NCI-H2107 treated with DMSO at 0.1 percent for 48 hours (cell line): ENCODE measurements around the gene SLCO3A1.
"Not testable (repeated sequence)": the region's sequence is repeated elsewhere in the genome, so short reads cannot be mapped to it uniquely, and the experiment has no call there.

Source experiments
- DNase-seq: peaks from one replicate; lab custom pipeline; 2025; ENCODE audit not compliant: unreplicated experiment; lab: John Stamatoyannopoulos, UW

Gene SLCO3A1

GRCh38 chr15:92195241-92195640 lies 341.7 kb downstream of the SLCO3A1 start:
- no peak for DNase-seq

- no peak for DNase-seq
Observed at GRCh38 chr15:92196342-92196741, 342.8 kb downstream of the SLCO3A1 start.

- DNase-seq, result no peak
Observed at GRCh38 chr15:92197746-92198145, 344.2 kb downstream of the SLCO3A1 start.

GRCh38 chr15:92200891-92201290 lies 347.4 kb downstream of the SLCO3A1 start:
- no peak for DNase-seq

GRCh38 chr15:92205255-92205739 lies 351.8 kb downstream of the SLCO3A1 start:
- no peak for DNase-seq

- not testable (repeated sequence) for DNase-seq
Observed at GRCh38 chr15:92207601-92208000, 354.1 kb downstream of the SLCO3A1 start.
